SU-DHL-6 (cell line): ENCODE results near the gene NATD1.

Source experiments
- CTCF ChIP-seq: fragments of 200-600 bp; sonication (generic); IDR thresholded peaks from one replicate; pipeline ENCODE4 v1.5.1; 2017; ENCODE audit warnings: antibody characterized with exemption, mild to moderate bottlenecking, low read length, moderate library complexity; ENCODE audit not compliant: insufficient read depth, poor library complexity, severe bottlenecking
- EZH2phosphoT487 ChIP-seq: fragments of 200-600 bp; sonication (generic), shearing (Covaris generic); conservative IDR thresholded peaks from 2 replicates; pipeline ENCODE4 v1.6.1; 2018; ENCODE audit warnings: mild to moderate bottlenecking, antibody characterized with exemption, low read length, moderate library complexity, mixed read lengths

GRCh38 chr17:21289175-21289901 is 36.1 kb upstream of the NATD1 start:
- TF ChIP-seq CTCF (no peak), EZH2phosphoT487 (no peak)
